ENCODE data around the gene TSPAN14.

GRCh38 chr10:80526742-80527141, 72.6 kb downstream of the TSPAN14 start:
- TF ChIP-seq POLR2A (IDR thresholded peaks at IDR 0.05) (no peak), CTCF (IDR thresholded peaks at IDR 0.05) (no peak), POLR2AphosphoS5 (IDR thresholded peaks at IDR 0.05) (no peak)
